Neural cell (in vitro differentiated cells): ENCODE data around the gene H1-8. TPM values are rescaled to one million over a fixed set of nuclear protein-coding genes. Genes with fewer than 3 reads are reported as not detected.

Experiments used
- H2AFZ ChIP-seq: fragments of 200-600, 300-800 bp; sonication (generic), shearing (Covaris generic); 2 replicates; pipeline ENCODE4 v1.6.0; 2014; ENCODE audit warnings: low read depth, mild to moderate bottlenecking, antibody characterized with exemption, low read length, moderate library complexity
- H3F3A ChIP-seq: fragments of 200-600 bp; shearing (Covaris generic); 2 replicates; pipeline ENCODE4 v1.6.1; 2016; ENCODE audit warnings: mild to moderate bottlenecking, moderate library complexity, mixed read lengths, antibody characterized with exemption, low read length; ENCODE audit not compliant: insufficient read depth, poor library complexity, severe bottlenecking
- H3K27ac ChIP-seq: fragments of 200-600, 300-800 bp; sonication (generic), shearing (Covaris generic); 2 replicates; pipeline ENCODE4 v1.5.1; 2014; ENCODE audit warnings: mild to moderate bottlenecking, low read length, moderate library complexity
- H3K27me3 ChIP-seq: fragments of 300-800, 200-600 bp; sonication (generic), shearing (Covaris generic); 2 replicates; pipeline ENCODE4 v1.6.0; 2014; ENCODE audit warnings: mild to moderate bottlenecking, low read depth, low read length, moderate library complexity; ENCODE audit not compliant: insufficient read depth
- H3K36me3 ChIP-seq: fragments of 300-800, 200-600 bp; sonication (generic), shearing (Covaris generic); 2 replicates; pipeline ENCODE4 v1.5.1; 2014; ENCODE audit warnings: mild to moderate bottlenecking, antibody characterized with exemption, low read length, moderate library complexity; ENCODE audit not compliant: insufficient read depth
- H3K4me2 ChIP-seq: fragments of 300-800, 200-600 bp; sonication (generic), shearing (Covaris generic); 2 replicates; pipeline ENCODE4 v1.6.0; 2014; ENCODE audit warnings: mild to moderate bottlenecking, low read length
- H3K4me3 ChIP-seq: fragments of 300-800, 200-600 bp; sonication (generic), shearing (Covaris generic); 2 replicates; pipeline ENCODE4 v1.5.1; 2014; ENCODE audit warnings: mild to moderate bottlenecking, low read length, moderate library complexity
- H3K79me2 ChIP-seq: fragments of 200-600 bp; shearing (Covaris generic); replicated peaks from 2 replicates; pipeline ENCODE4 v1.6.0; 2014; ENCODE audit warnings: mild to moderate bottlenecking, low read length, moderate library complexity; ENCODE audit not compliant: insufficient read depth
- H3K9ac ChIP-seq: fragments of 300-800, 200-600 bp; sonication (generic), shearing (Covaris generic); 2 replicates; pipeline ENCODE4 v1.6.1; 2016; ENCODE audit warnings: mild to moderate bottlenecking, low read length, mixed read lengths
- H3K9me2 ChIP-seq: fragments of 200-600 bp; shearing (Covaris generic); 2 replicates; pipeline ENCODE4 v1.6.1; 2016; ENCODE audit warnings: mild to moderate bottlenecking, low read length, mixed read lengths; ENCODE audit not compliant: insufficient read depth
- H3K9me3 ChIP-seq: fragments of 200-600, 300-800 bp; sonication (generic), shearing (Covaris generic); 2 replicates; pipeline ENCODE4 v1.6.1; 2016; ENCODE audit warnings: mild to moderate bottlenecking, mixed run types, low read length, moderate library complexity, mixed read lengths
- H4K20me1 ChIP-seq: fragments of 200-600 bp; shearing (Covaris generic); 2 replicates; pipeline ENCODE4 v1.6.1; 2016; ENCODE audit warnings: mild to moderate bottlenecking, mixed run types; ENCODE audit not compliant: insufficient read depth
- CTCF ChIP-seq: fragments of 450-650 bp; IDR thresholded peaks from 2 replicates; pipeline ENCODE4 v1.5.1; 2014; ENCODE audit warnings: antibody characterized with exemption, mild to moderate bottlenecking, moderate library complexity; ENCODE audit not compliant: poor library complexity, severe bottlenecking
- EP300 ChIP-seq: fragments of 450-650 bp; conservative IDR thresholded peaks from 2 replicates; pipeline ENCODE4 v1.6.1; 2014; ENCODE audit warnings: antibody characterized with exemption, mild to moderate bottlenecking, moderate library complexity; ENCODE audit not compliant: poor library complexity, severe bottlenecking
- EZH2 ChIP-seq: fragments of 200-600, 300-800 bp; shearing (Covaris generic), sonication (generic); IDR thresholded peaks from 2 replicates; pipeline ENCODE4 v1.6.1; 2014; ENCODE audit warnings: antibody characterized with exemption, low read length, borderline replicate concordance, mild to moderate bottlenecking; ENCODE audit not compliant: insufficient read depth, poor library complexity, severe bottlenecking
- MXI1 ChIP-seq: fragments of 450-650 bp; conservative IDR thresholded peaks from 2 replicates; pipeline ENCODE4 v1.6.1; 2014; ENCODE audit warnings: antibody characterized with exemption, mild to moderate bottlenecking; ENCODE audit not compliant: poor library complexity, severe bottlenecking
- POLR2AphosphoS5 ChIP-seq: IDR thresholded peaks from 2 replicates; pipeline ENCODE4 v1.6.1; 2012
- RAD21 ChIP-seq: fragments of 450-650 bp; conservative IDR thresholded peaks from 2 replicates; pipeline ENCODE4 v1.6.1; 2014; ENCODE audit warnings: antibody characterized with exemption, mild to moderate bottlenecking, moderate library complexity
- REST ChIP-seq: IDR thresholded peaks from 2 replicates; pipeline ENCODE4 v1.6.1; 2012; ENCODE audit warnings: borderline replicate concordance
- SMC3 ChIP-seq: fragments of 450-650 bp; conservative IDR thresholded peaks from 2 replicates; pipeline ENCODE4 v1.6.1; 2014; ENCODE audit warnings: antibody characterized with exemption, mild to moderate bottlenecking, moderate library complexity; ENCODE audit not compliant: poor library complexity
- TAF1 ChIP-seq: IDR thresholded peaks from 2 replicates; pipeline ENCODE4 v1.6.1; 2012; ENCODE audit warnings: low read depth
- polyA plus RNA-seq: library from polyadenylated mRNA; depleted of rRNA; stranded (reverse); fragments of >200 nt; gene quantifications from 2 replicates; pipeline ENCODE4 v1.2.3, GENCODE V29; 2014

Gene H1-8
- polyA plus RNA-seq, 1 donor from 2014 or later, result not detected

GRCh38 chr3:129563850-129564535 lies 21.0 kb downstream of the H1-8 start:
- Histone ChIP-seq H3K4me3 (no peak overlapping the region), H3K9me2 (no peaks in the 10 kb centered on the region), H3F3A (no peaks in the 10 kb centered on the region), H3K27ac (no peak overlapping the region), H3K9ac (no peak overlapping the region), H4K20me1 (no peaks in the 10 kb centered on the region), H3K79me2 (no peaks in the 10 kb centered on the region), H3K9me3 (no peaks in the 10 kb centered on the region), H3K36me3 (no peaks in the 10 kb centered on the region), H3K27me3 (no peaks in the 10 kb centered on the region), H2AFZ (no peak overlapping the region), H3K4me2 (no peak overlapping the region)
- no peak for TF ChIP-seq POLR2AphosphoS5
- TF ChIP-seq EP300, result no peak
- TF ChIP-seq MXI1, result no peak
- TF ChIP-seq EZH2, result no peak
- TF ChIP-seq REST, result no peak
- TF ChIP-seq CTCF, result no peak
- TF ChIP-seq TAF1, result no peak
- TF ChIP-seq RAD21, result no peak
- no peak for TF ChIP-seq SMC3

- H3K9me2 ChIP-seq, result no peaks in the 10 kb centered on the region
- no peak overlapping the region for H3K4me2 ChIP-seq
- no peak overlapping the region for H2AFZ ChIP-seq
- H4K20me1 ChIP-seq, result no peaks in the 10 kb centered on the region
- no peaks in the 10 kb centered on the region for H3K27me3 ChIP-seq
- no peak overlapping the region for H3K9ac ChIP-seq
- H3K4me3 ChIP-seq, result no peak overlapping the region
- H3K27ac ChIP-seq, result no peak overlapping the region
- H3K9me3 ChIP-seq, result no peaks in the 10 kb centered on the region
- H3F3A ChIP-seq, result no peaks in the 10 kb centered on the region
- H3K36me3 ChIP-seq, result no peaks in the 10 kb centered on the region
- H3K79me2 ChIP-seq, result no peaks in the 10 kb centered on the region
- no peak for TF ChIP-seq RAD21
- no peak for TF ChIP-seq CTCF
Measured at GRCh38 chr3:129564981-129565644, 22.1 kb downstream of the H1-8 start.
